GM19395 (cell line): ENCODE measurements around the gene LCT.
"Not testable (repeated sequence)": the region's sequence is repeated elsewhere in the genome, so short reads cannot be mapped to it uniquely, and the experiment has no call there.

ENCODE experiments used
- ATAC-seq: cut with Tn5 transposase; IDR thresholded peaks from one replicate; pipeline ENCODE4 v1.9.1; 2021; ENCODE audit warnings: mild to moderate bottlenecking, moderate library complexity; ENCODE audit not compliant: unreplicated experiment

LCT gene

GRCh38 chr2:135832891-135833290 lies 4.1 kb downstream of the LCT start:
- no peak for ATAC-seq

GRCh38 chr2:135831180-135831812 lies 5.7 kb downstream of the LCT start:
- ATAC-seq, result no peak

GRCh38 chr2:135829378-135830135 lies 7.4 kb downstream of the LCT start:
- ATAC-seq, result no peak

DNA sequence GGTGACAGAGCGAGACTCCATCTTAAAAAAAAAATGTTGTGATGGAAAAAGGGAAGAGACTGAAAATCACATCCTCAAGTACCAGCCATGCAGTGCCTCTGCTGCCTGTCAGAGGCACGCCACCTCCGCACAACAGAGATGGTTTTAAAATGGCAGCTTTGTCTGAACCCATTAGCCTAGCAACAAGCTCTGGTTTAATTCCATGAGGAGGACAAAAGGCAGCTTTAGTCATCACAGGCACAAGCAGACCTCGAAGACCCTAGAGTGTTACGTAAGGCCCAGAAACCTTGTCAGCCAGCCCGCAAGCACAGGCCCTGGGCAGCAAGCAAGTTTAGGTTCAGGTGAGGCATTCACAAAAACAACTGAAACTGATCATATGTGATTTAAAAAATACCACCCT lies 10.4 kb downstream of the LCT start:
- ATAC-seq, result no peak

DNA sequence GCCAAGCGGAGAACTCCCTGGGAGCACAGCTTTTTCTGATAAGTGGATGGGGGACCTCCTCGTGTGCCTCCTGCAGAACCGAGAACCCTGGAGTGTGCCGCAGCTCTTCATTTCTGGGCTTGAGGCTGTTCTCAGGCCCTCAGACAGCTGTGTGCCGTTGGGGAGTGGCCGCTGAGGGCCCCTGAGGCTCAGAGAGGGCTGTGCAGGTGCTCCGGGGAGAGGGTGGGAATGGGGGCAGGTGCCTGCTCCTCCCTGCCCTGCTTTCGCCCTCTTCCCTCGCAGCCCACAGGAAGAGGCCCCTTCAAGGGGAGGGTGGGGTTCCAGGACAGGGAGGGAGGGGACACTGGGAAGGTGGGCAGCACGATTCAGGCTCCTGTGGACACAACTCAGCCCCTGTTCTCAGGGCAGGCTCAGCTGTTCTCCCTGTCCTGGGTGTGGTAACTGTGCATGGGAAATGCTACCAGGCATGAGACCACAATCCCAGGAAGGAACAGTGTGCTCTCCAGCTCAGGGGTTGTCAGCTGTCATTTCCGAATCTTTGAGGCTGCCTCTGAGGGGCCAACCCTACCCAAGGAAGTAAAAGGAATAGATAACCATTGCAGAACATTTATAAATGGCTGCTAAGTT lies 11.3 kb downstream of the LCT start:
- no peak for ATAC-seq

DNA sequence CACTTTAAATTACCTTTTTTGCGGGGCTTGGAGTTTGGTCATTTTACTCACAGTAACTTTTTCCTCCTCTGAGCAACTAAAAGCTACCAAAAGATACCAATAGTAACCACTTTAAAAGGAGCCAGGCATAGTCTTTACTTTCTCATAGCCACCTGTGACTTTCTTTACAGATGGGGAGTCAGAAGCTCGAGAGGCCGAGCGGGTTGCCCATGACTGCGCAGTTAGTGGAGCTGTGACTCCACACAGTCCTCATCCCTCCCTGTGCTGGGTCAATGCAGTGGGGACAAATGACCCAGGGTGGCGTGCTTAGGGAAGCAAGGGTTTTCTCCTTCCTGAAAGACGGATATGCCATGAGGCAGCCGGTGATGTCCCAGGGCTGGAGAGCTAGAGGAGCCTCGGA lies 11.9 kb downstream of the LCT start:
- ATAC-seq, result no peak

DNA sequence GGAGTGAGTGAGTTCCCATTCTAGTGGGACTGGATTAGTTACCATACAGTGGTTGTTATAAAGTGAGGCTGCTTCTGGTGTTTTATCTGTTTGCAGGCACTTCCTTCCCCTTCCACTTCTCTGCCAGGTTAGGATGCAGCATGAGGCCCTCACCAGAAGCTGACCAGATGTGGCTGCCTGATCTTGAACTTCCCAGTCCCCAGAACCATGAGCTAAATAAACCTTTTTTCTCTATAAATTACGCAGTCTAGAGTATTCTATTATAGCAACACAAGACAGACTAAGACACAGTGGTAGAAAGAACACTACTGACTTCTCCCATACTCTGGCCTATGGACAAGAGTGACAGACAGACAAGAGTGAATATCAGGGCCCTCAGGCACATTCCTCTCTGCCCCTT lies 14.1 kb downstream of the LCT start:
- no peak for ATAC-seq

- no peak for ATAC-seq
These were observed 15.8 kb downstream of the LCT start for GRCh38 chr2:135821190-135821589.

GRCh38 chr2:135820003-135820618 lies 16.9 kb downstream of the LCT start:
- ATAC-seq, result peak; percentile 95

GRCh38 chr2:135818937-135819610 lies 17.9 kb downstream of the LCT start:
- ATAC-seq, result no peak

GRCh38 chr2:135817951-135818350 lies 19.0 kb downstream of the LCT start:
- ATAC-seq, result no peak

- ATAC-seq, result no peak
These were observed 19.5 kb downstream of the LCT start for GRCh38 chr2:135817466-135817865.

DNA sequence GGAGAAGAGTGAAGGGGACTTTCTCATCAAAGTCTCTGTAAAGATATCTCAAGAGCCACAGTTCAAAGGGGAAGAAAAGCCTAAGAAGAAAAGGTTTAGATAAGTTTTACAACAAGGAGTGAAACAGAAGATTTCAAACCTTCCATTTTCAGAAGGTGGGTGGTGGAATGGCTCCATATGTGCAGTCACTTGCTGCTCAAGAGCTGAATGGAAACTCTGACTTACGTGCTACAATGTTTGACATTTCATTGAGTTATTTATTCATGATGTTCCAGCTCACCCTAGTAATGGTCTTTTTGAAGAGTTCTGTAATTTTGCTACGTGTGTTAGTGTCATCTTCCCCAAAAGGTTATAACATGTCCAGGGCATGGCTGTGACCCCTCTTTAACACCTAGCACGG lies 21.7 kb downstream of the LCT start:
- no peak for ATAC-seq

GRCh38 chr2:135812907-135813511 lies 24.0 kb downstream of the LCT start:
- ATAC-seq, result no peak

DNA sequence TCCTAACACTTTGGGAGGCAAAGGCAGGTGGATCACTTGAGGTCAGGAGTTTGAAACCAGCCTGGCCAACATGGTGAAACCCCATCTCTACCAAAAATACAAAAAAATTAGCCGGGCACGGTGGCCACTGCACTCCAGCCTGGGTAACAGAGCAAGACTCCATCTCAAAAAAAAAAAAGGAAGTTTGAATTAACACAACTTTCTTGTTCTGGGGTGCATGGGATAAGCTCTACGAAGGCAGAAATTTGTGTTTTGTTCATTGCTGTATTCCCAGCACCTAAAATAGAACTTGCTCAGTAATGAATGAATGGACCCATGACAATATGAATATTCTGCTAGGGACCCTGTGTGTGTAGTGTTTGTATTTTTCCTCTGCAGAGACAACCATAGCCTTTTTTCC lies 29.1 kb downstream of the LCT start:
- not testable (repeated sequence) for ATAC-seq

DNA sequence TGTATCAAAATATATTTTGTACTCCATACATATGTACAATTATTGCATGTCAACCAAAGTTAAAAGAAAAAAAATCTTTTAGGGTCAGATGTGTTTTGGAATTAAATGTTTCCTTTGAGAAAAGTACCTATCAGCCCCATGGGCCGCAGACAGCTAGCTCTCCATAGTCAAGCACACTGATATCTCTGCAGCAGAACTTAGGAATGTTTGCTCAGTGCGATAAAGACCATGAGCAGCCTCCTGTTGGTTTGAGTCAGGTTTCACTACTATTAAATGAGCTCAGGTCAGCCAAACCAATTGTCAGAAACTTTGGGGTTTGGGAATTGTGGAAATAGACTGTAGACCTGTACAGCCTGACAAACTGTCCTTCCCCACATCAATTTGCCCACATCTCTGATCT lies 33.7 kb downstream of the LCT start:
- no peak for ATAC-seq

DNA sequence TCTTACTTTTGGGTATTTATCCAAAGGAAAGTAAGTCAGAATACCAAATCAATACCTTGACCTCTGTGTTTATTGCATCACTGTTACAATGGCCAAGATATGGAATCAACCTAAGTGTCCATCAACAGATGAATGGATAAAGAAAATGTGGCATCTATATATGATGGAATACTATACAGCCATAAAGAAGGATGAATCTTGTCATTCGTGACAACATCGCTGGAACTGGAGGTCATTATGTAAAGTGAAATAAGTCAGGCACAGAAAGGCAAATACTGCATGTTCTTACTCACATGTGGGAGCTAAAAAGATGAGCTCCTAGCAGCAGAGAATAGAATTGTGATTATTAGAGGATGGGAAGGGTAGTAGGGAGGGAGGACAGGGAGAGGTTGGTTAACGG lies 34.6 kb downstream of the LCT start:
- ATAC-seq, result no peak

GRCh38 chr2:135800513-135801460 lies 36.2 kb downstream of the LCT start:
- ATAC-seq, result no peak

- no peak for ATAC-seq
These were observed 37.2 kb downstream of the LCT start for GRCh38 chr2:135799738-135800137.

GRCh38 chr2:135798762-135799161 lies 38.2 kb downstream of the LCT start:
- ATAC-seq, result no peak
